HepG2 (cell line): Measurements from ENCODE around the gene SLC5A6. TPM values are rescaled to one million over a fixed set of nuclear protein-coding genes. Genes with fewer than 3 reads are reported as not detected.
A peak's percentile ranks its signal among the peaks of the same experiment; 100 is the strongest.

Source experiments
- BRCA1 ChIP-seq: sonication (generic); formaldehyde crosslinking; IDR thresholded peaks from 2 replicates; pipeline ENCODE4 v1.4.0; 2020; ENCODE audit warnings: missing genetic modification reagents
- CTCF ChIP-seq: sonication (generic); formaldehyde crosslinking; IDR thresholded peaks from 2 replicates; pipeline ENCODE4 v1.5.0; 2020; ENCODE audit warnings: mild to moderate bottlenecking, missing genetic modification reagents, moderate library complexity
- HNRNPK ChIP-seq: fragments of 200-400 bp; formaldehyde crosslinking; IDR thresholded peaks from 2 replicates; pipeline ENCODE4 v1.6.1; 2018; ENCODE audit warnings: low read length, low read depth, moderate library complexity, mild to moderate bottlenecking; ENCODE audit not compliant: poor library complexity, severe bottlenecking
- MTERF4 ChIP-seq: sonication (generic); formaldehyde crosslinking; IDR thresholded peaks from 2 replicates; pipeline ENCODE4 v1.8.0; 2023; ENCODE audit warnings: mild to moderate bottlenecking, missing genetic modification reagents
- NR0B2 ChIP-seq: sonication (generic); formaldehyde crosslinking; IDR thresholded peaks from 2 replicates; pipeline ENCODE4 v1.4.0; 2020; ENCODE audit warnings: mild to moderate bottlenecking, missing genetic modification reagents
- SALL1 ChIP-seq: sonication (generic); formaldehyde crosslinking; IDR thresholded peaks from 2 replicates; pipeline ENCODE4 v1.8.0; 2022; ENCODE audit warnings: mild to moderate bottlenecking, missing genetic modification reagents
- SOX13 ChIP-seq, 3 experiments: fragments of 450-650 bp in 1 of 3; sonication (generic) in 1 of 3; formaldehyde crosslinking in 1 of 3; IDR thresholded peaks in 2 of 3; conservative IDR thresholded peaks in 1 of 3; 2 replicates each; pipeline versions ENCODE4 v1.5.0 to v1.6.1; 2016 to 2020; ENCODE audit warnings: antibody characterized with exemption in 1 of 3, mild to moderate bottlenecking in 1 of 3, missing compliant biosample characterization in 1 of 3, missing genetic modification reagents in 1 of 3, moderate library complexity in 1 of 3
- STAG1 ChIP-seq: sonication (generic); formaldehyde crosslinking; IDR thresholded peaks from 2 replicates; pipeline ENCODE4 v1.4.0; 2020; ENCODE audit warnings: missing genetic modification reagents
- ZNF263 ChIP-seq: sonication (generic); formaldehyde crosslinking; IDR thresholded peaks from 2 replicates; pipeline ENCODE4 v1.4.0; 2020; ENCODE audit warnings: missing genetic modification reagents
- ZNF274 ChIP-seq: sonication (generic); formaldehyde crosslinking; IDR thresholded peaks from 2 replicates; pipeline ENCODE4 v1.5.1; 2020; ENCODE audit warnings: mild to moderate bottlenecking, missing genetic modification reagents
- ZNF772 ChIP-seq: sonication (generic); formaldehyde crosslinking; IDR thresholded peaks from 2 replicates; pipeline ENCODE4 v1.5.0; 2020; ENCODE audit warnings: mild to moderate bottlenecking, missing genetic modification reagents
- ZNF776 ChIP-seq: sonication (generic); formaldehyde crosslinking; IDR thresholded peaks from 2 replicates; pipeline ENCODE4 v1.4.0; 2020; ENCODE audit warnings: mild to moderate bottlenecking, missing genetic modification reagents
- ZNF781 ChIP-seq: sonication (generic); formaldehyde crosslinking; IDR thresholded peaks from 2 replicates; pipeline ENCODE4 v1.5.1; 2020; ENCODE audit warnings: borderline replicate concordance, mild to moderate bottlenecking, missing genetic modification reagents; ENCODE audit errors: not compliant biosample characterization
- ZSCAN20 ChIP-seq: sonication (generic); formaldehyde crosslinking; IDR thresholded peaks from 2 replicates; pipeline ENCODE4 v1.4.0; 2020; ENCODE audit warnings: missing genetic modification reagents, mild to moderate bottlenecking, borderline replicate concordance
- polyA plus RNA-seq, 8 experiments: library from polyadenylated mRNA; depleted of rRNA in 3 of 8; stranded (reverse) in 7 of 8; unstranded in 1 of 8; fragments of >200 nt; fragmentation: Illumina TruSeq in 4 of 8; extraction: Trizol in 4 of 8; gene quantifications; 2 replicates each; pipeline versions ENCODE4 v1.2.1 to v1.2.3, GENCODE V29; 2011 to 2016; ENCODE audit warnings: low read depth in 4 of 8, missing spikeins in 1 of 8, mixed read lengths in 1 of 8; ENCODE audit not compliant: insufficient read depth in 1 of 8
- total RNA-seq, 5 experiments: library from RNA; depleted of rRNA; stranded (reverse); fragments of >200 nt; fragmentation: Illumina TruSeq; extraction: Trizol; gene quantifications; 2 replicates each; pipeline ENCODE4 v1.2.3, GENCODE V29; 2016; ENCODE audit warnings: low read depth in 1 of 5
- TF ChIP-seq, protein P1 (sequence below): sonication (generic); formaldehyde crosslinking; IDR thresholded peaks from 2 replicates; pipeline ENCODE4 v1.5.0; 2020; ENCODE audit warnings: mild to moderate bottlenecking, missing genetic modification reagents, borderline replicate concordance
- TF ChIP-seq, protein P2 (sequence below): sonication (generic); formaldehyde crosslinking; IDR thresholded peaks from 2 replicates; pipeline ENCODE4 v1.4.0; 2020; ENCODE audit warnings: mild to moderate bottlenecking, missing genetic modification reagents

Gene SLC5A6
- total and polyA plus RNA-seq, 2 of the 13 experiments (the other 11 are each of a cell fraction or from before 2014, with no cell fraction given) = 135 to 417 TPM

DNA sequence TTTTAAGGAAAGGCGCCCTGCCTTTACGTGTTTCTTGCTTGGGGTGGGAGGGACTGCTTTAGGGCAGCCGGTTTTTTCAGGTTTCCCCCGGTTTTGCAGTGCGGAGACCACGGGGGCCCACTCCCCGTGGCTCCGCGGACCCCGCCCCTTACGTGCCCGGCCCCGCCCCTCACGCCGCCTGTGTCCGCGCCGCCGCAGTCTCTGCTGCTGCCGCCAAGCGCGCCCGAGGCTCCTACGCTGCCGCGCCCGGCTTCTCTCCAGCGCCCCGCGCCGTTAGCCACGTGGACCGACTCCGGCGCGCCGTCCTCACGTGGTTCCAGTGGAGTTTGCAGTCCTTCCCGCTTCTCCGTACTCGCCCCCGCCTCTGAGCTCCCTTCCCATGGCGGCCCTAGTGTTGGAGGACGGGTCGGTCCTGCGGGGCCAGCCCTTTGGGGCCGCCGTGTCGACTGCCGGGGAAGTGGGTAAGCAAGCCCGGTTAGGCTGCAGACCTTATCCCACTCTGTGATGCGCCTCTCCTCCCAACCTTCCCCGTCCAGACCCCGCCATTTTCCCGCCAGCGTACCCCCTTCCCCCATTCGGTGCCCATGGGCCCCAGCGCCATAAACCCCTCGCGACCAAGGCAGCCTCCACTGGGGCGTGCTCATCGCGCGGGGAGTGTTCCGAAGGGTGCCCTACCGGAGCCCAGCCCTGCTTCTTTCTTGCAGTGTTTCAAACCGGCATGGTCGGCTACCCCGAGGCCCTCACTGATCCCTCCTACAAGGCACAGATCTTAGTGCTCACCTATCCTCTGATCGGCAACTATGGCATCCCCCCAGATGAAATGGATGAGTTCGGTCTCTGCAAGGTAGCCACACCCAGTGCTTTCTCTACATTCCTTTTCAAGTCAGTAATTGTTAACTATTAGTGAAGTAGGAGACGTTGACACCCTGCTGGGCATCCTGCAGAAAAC lies 5.4 kb upstream of the SLC5A6 start, which contains the start of gene CAD (continued):
- TF ChIP-seq HNRNPK = peak; percentile 48
- TF ChIP-seq ZSCAN20 = peak; percentile 52; the same call in 1 of the 2 replicates
- TF ChIP-seq ZNF274 (CRISPR knock-in tag) = peak; percentile 94
- peak; percentile 34; the same call in 1 of the 2 replicates for TF ChIP-seq CTCF
- peak; percentile 44; the same call in 1 of the 2 replicates for TF ChIP-seq ZNF772 (CRISPR knock-in tag)
- peak; percentile 34 for TF ChIP-seq ZNF781 (CRISPR knock-in tag)
- TF ChIP-seq SOX13 (IDR thresholded peaks at IDR 0.05) = no peak
- TF ChIP-seq SOX13 (CRISPR knock-in tag; conservative IDR thresholded peaks at IDR 0.05 in 1 of 2, IDR thresholded peaks at IDR 0.05 in 1 of 2) = 0 out of 4 replicates have a peak, but pooled peaks of 1 of the 2 experiments have one; percentile 21
- 0 out of 2 replicates have a peak, but pooled peaks have one; percentile 60 for TF ChIP-seq ZNF776
- peak; percentile 18 for TF ChIP-seq STAG1 (CRISPR knock-in tag)
- TF ChIP-seq ZNF263 = peak; percentile 66; the same call in 1 of the 2 replicates
- TF ChIP-seq BRCA1 = no peak
- TF ChIP-seq NR0B2 (CRISPR knock-in tag) = peak; percentile 94
- TF ChIP-seq, protein P1, sequence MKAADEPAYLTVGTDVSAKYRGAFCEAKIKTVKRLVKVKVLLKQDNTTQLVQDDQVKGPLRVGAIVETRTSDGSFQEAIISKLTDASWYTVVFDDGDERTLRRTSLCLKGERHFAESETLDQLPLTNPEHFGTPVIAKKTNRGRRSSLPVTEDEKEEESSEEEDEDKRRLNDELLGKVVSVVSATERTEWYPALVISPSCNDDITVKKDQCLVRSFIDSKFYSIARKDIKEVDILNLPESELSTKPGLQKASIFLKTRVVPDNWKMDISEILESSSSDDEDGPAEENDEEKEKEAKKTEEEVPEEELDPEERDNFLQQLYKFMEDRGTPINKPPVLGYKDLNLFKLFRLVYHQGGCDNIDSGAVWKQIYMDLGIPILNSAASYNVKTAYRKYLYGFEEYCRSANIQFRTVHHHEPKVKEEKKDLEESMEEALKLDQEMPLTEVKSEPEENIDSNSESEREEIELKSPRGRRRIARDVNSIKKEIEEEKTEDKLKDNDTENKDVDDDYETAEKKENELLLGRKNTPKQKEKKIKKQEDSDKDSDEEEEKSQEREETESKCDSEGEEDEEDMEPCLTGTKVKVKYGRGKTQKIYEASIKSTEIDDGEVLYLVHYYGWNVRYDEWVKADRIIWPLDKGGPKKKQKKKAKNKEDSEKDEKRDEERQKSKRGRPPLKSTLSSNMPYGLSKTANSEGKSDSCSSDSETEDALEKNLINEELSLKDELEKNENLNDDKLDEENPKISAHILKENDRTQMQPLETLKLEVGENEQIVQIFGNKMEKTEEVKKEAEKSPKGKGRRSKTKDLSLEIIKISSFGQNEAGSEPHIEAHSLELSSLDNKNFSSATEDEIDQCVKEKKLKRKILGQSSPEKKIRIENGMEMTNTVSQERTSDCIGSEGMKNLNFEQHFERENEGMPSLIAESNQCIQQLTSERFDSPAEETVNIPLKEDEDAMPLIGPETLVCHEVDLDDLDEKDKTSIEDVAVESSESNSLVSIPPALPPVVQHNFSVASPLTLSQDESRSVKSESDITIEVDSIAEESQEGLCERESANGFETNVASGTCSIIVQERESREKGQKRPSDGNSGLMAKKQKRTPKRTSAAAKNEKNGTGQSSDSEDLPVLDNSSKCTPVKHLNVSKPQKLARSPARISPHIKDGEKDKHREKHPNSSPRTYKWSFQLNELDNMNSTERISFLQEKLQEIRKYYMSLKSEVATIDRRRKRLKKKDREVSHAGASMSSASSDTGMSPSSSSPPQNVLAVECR (CRISPR knock-in tag) = peak; percentile 87; the same call in 1 of the 2 replicates
- TF ChIP-seq, protein P2, sequence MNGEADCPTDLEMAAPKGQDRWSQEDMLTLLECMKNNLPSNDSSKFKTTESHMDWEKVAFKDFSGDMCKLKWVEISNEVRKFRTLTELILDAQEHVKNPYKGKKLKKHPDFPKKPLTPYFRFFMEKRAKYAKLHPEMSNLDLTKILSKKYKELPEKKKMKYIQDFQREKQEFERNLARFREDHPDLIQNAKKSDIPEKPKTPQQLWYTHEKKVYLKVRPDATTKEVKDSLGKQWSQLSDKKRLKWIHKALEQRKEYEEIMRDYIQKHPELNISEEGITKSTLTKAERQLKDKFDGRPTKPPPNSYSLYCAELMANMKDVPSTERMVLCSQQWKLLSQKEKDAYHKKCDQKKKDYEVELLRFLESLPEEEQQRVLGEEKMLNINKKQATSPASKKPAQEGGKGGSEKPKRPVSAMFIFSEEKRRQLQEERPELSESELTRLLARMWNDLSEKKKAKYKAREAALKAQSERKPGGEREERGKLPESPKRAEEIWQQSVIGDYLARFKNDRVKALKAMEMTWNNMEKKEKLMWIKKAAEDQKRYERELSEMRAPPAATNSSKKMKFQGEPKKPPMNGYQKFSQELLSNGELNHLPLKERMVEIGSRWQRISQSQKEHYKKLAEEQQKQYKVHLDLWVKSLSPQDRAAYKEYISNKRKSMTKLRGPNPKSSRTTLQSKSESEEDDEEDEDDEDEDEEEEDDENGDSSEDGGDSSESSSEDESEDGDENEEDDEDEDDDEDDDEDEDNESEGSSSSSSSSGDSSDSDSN (CRISPR knock-in tag) = peak; percentile 67
- peak; percentile 72; the same call in 1 of the 2 replicates for TF ChIP-seq MTERF4 (CRISPR knock-in tag)
- peak; percentile 92 for TF ChIP-seq SALL1
